Measurements from ENCODE around the gene SMC2.

The SMC2 gene

GRCh38 chr9:104099630-104100029 is 5.5 kb downstream of the SMC2 start:
- no peak for DNase-seq

- DNase-seq: no peak
Observed at GRCh38 chr9:104104360-104104759, 10.3 kb downstream of the SMC2 start.

- no peak for DNase-seq
Observed at GRCh38 chr9:104107799-104108198, 13.7 kb downstream of the SMC2 start.

DNA sequence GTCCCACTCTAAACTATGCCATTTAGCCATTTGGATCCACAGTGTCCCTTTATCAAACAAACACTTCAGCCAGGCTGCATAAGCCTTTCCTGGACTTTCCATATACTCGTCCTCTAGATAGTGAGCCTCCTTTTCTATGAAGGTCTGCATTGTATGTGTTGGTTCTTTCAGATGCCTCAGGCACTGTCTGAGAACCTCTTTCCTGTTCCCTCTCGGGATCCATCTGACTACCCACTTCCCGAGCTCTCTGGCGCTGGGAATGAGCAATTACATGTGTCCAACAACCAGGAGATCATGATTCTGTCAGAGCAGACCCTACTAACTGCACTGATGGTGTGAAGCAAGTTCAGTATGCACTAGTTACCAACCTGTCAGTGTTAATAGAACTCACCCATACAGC is 14.2 kb downstream of the SMC2 start:
- no peak for DNase-seq

GRCh38 chr9:104110509-104110908 is 16.4 kb downstream of the SMC2 start:
- DNase-seq: no peak

GRCh38 chr9:104118916-104119315 is 24.8 kb downstream of the SMC2 start:
- DNase-seq: no peak

DNA sequence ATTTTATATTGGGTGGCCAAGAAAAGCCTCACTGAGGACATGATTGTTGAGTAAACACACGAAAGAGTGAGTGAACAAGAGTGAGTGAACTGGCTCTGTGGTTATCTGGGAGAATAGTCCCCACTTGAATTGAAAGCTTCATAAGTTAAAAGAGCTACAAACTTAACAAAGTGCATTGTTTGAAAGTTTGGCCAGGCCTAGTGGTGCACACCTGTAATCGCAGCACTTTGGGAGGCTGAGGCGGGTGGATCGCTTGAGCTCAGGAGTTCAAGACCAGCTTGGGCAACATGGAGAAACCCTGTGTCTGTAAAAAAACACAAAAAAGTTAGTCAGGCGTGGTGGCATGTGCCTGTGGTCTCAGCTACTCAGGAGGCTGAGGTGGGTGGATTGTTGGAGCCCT is 26.9 kb downstream of the SMC2 start:
- no peak for DNase-seq

- no peak for DNase-seq
Observed at GRCh38 chr9:104138243-104138868, 44.2 kb downstream of the SMC2 start.

DNA sequence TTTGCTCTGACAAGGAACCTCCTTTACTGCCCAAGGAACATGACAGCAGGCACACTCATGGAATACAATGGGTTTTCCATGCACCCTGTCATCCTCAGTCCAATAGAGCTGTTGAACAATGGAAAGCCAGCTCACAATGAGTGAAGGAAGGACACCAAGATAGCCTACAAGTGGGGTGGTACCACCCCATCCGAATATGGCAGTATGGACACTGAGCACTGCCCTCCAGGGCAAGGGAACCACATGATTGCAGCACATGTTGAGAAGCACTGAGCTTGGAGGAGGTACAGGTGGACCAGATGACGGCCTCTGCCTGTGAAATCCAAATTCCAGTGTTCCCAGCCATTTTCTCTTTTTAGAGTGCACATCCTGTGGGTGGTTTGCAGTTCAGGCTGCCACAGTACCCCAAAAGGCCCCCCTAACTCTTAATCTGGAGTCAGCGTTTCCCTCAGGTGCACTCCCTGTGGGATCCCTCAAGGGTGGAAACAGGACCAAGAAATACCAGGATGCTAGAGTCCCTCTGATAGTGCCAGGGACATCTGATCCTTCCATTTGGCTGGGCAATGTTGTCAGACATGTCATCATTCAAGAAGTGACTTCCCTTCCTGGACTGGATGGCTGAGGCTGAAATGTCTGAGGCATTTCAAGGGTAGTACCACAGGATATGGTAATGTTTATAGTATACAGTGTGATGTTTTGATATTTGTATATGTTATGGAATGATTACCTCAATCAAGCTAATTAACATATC is 48.9 kb downstream of the SMC2 start:
- no peak for DNase-seq

- DNase-seq: no peak
Observed at GRCh38 chr9:104143550-104143910, 49.4 kb downstream of the SMC2 start.

DNA sequence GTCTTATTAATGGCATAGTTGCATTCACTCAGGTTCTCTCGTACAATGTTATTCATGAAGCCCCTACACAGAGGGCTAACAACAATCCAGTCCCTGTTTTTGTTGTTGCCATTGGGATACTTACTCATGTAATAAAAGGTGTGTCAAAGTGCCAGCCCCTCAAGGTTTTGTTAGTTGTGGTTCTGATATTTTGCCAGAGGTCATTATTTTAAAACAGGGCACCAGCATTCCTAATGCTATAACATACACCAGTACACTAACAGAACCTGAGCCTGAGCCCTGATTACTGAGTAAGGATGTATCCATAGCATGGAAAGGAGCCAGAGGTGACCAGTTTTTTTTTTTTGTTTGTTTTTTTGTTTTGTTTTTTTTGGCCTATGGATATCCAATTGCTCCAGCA is 50.2 kb downstream of the SMC2 start:
- DNase-seq: no peak

DNA sequence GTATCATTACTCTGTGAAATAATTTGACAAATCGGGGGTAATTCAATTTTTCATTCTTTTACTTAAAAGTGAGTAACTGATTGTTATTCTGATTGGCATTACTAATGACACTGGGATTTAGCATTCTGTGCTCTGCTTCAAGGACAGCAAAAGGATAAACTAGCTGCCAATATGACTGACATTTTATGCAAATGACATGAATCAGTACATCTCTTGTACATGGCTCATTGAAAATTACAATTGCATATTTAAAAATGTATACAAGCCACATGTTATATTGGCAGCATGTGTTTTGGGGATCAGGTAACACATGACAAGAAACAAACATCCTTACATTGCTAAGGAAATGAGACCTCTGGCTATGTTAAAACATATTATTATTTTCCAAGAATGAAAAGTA is 79.0 kb downstream of the SMC2 start:
- DNase-seq: no peak

GRCh38 chr9:104177003-104177611 is 83.0 kb downstream of the SMC2 start:
- no peak for DNase-seq

DNA sequence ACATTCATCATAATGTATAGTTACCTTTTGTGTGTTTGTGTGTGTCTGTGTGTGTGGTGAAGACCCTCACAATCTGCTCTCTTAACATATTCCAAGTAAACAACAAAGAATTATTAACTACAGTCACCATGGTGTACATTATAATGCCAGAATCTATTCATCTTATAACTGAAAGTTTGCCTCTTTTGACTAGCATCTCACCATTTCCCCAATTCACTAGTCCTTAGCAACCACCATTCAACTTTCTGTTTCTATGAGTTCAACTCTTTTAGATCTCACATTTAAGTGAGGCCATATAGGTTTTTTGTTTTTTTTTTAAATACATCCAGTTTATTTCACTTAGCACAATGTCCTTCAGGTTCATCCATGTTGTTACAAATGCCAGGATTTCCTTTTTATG is 83.6 kb downstream of the SMC2 start:
- no peak for DNase-seq
